Measurements from ENCODE around the gene MLIP. TPM values are rescaled to one million over a fixed set of nuclear protein-coding genes. Genes with fewer than 3 reads are reported as not detected.

Gene MLIP
- total RNA-seq, 2 donors from 2014 or later: 0.42 to 1.2 TPM

DNA sequence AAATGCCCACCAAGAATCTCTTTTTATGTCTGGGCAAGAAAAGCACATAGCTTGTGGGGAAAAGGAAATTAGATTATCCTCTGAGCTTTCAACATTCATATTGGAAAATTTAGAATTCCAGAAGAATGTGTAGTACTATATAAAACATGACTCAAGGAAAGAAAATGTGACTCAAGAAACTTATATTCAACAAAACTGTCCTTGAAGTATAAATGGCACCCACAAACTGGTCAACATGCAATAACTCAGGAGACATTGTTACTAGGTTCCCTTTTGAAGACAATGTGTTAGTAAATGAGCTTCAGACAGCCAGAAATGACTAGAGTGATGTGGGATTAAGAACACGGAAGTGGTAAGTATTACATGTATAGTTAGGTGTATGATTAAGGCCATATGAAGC is 170.9 kb downstream of the MLIP start:
- no peaks in the 10 kb centered on the region for H3K9me3 ChIP-seq
- H3K9ac ChIP-seq (ENCODE audit: low read depth in 2 of 2, low read length in 2 of 2): no peak overlapping the region
- H3K4me3 ChIP-seq: no peak overlapping the region
- TF ChIP-seq, protein P1, sequence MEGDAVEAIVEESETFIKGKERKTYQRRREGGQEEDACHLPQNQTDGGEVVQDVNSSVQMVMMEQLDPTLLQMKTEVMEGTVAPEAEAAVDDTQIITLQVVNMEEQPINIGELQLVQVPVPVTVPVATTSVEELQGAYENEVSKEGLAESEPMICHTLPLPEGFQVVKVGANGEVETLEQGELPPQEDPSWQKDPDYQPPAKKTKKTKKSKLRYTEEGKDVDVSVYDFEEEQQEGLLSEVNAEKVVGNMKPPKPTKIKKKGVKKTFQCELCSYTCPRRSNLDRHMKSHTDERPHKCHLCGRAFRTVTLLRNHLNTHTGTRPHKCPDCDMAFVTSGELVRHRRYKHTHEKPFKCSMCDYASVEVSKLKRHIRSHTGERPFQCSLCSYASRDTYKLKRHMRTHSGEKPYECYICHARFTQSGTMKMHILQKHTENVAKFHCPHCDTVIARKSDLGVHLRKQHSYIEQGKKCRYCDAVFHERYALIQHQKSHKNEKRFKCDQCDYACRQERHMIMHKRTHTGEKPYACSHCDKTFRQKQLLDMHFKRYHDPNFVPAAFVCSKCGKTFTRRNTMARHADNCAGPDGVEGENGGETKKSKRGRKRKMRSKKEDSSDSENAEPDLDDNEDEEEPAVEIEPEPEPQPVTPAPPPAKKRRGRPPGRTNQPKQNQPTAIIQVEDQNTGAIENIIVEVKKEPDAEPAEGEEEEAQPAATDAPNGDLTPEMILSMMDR (IDR thresholded peaks at IDR 0.05): no peak
- H3K4me1 ChIP-seq: no peaks in the 10 kb centered on the region
- intact Hi-C loops (cut with DNase I): no loop called here
- H3K36me3 ChIP-seq: no peaks in the 10 kb centered on the region
- H3K27ac ChIP-seq: no peak overlapping the region
- no peak for DNase-seq
- no peaks in the 10 kb centered on the region for H3K27me3 ChIP-seq

- Histone ChIP-seq H3K9ac (ENCODE audit: low read depth in 2 of 2, low read length in 2 of 2) (no peak overlapping the region), H3K4me1 (no peaks in the 10 kb centered on the region), H3K27me3 (no peaks in the 10 kb centered on the region), H3K36me3 (no peaks in the 10 kb centered on the region), H3K27ac (no peak overlapping the region), H3K4me3 (no peak overlapping the region), H3K9me3 (no peaks in the 10 kb centered on the region)
- TF ChIP-seq, protein P1 (IDR thresholded peaks at IDR 0.05): no peak
- DNase-seq: no peak
- intact Hi-C loops (cut with DNase I): no loop called here
Measured at GRCh38 chr6:54284161-54284860, 173.1 kb downstream of the MLIP start.

- no peaks in the 10 kb centered on the region for H3K4me1 ChIP-seq
- TF ChIP-seq, protein P1 (IDR thresholded peaks at IDR 0.05): no peak
- H3K9ac ChIP-seq (ENCODE audit: low read depth in 2 of 2, low read length in 2 of 2): no peak overlapping the region
- no peak overlapping the region for H3K4me3 ChIP-seq
- intact Hi-C loops (cut with DNase I): no loop called here
- H3K27me3 ChIP-seq: no peaks in the 10 kb centered on the region
- no peaks in the 10 kb centered on the region for H3K36me3 ChIP-seq
- H3K9me3 ChIP-seq: no peaks in the 10 kb centered on the region
- no peak for DNase-seq
- no peak overlapping the region for H3K27ac ChIP-seq
Measured at GRCh38 chr6:54285595-54285994, 174.4 kb downstream of the MLIP start.

DNA sequence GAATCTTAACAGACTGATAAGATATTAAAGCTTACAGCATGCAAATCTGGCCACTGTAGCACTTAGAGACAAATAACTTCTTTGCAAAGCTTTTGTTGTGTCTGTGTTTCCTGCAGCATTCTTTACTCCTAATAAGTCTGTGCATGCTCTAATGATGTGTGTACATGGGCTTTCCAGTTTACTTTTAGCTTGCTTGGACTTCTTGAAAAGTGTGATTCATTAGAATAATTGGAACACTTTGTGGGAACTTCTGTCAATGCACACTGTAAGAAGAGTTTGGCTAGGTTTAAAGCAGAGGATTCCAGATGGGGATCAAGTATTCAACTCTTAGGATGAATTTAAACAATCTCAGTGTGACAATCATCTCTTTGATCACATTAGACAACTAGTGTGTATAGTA is 174.9 kb downstream of the MLIP start:
- TF ChIP-seq, protein P1 (IDR thresholded peaks at IDR 0.05): no peak
- intact Hi-C loops (cut with DNase I): no loop called here
- Histone ChIP-seq H3K36me3 (no peaks in the 10 kb centered on the region), H3K9me3 (no peaks in the 10 kb centered on the region), H3K4me1 (no peaks in the 10 kb centered on the region), H3K27me3 (no peaks in the 10 kb centered on the region), H3K27ac (no peak overlapping the region), H3K4me3 (no peak overlapping the region), H3K9ac (ENCODE audit: low read depth in 2 of 2, low read length in 2 of 2) (no peak overlapping the region)
- no peak for DNase-seq

- no peaks in the 10 kb centered on the region for H3K27me3 ChIP-seq
- no peak overlapping the region for H3K4me3 ChIP-seq
- H3K9me3 ChIP-seq: no peaks in the 10 kb centered on the region
- no peaks in the 10 kb centered on the region for H3K36me3 ChIP-seq
- intact Hi-C loops (cut with DNase I): no loop called here
- no peaks in the 10 kb centered on the region for H3K4me1 ChIP-seq
- no peak overlapping the region for H3K27ac ChIP-seq
- TF ChIP-seq, protein P1 (IDR thresholded peaks at IDR 0.05): no peak
- no peak for DNase-seq
- H3K9ac ChIP-seq (ENCODE audit: low read depth in 2 of 2, low read length in 2 of 2): no peak overlapping the region
Measured at GRCh38 chr6:54288474-54288873, 177.2 kb downstream of the MLIP start.
